Activated naive CD8-positive, alpha-beta T cell treated with anti-CD3 and anti-CD28 coated beads, Interleukin-2, amount 50 U/mL, for 24 hours (primary cell): ENCODE results near the gene GGNBP2.
"Not testable (repeated sequence)": the region's sequence is repeated elsewhere in the genome, so short reads cannot be mapped to it uniquely, and the experiment has no call there.

Experiments used
- ATAC-seq: fragments of 150-1000 bp; cut with Tn5 transposase; one replicate; pipeline ENCODE4 v1.10.0; 2021
- DNase-seq: peaks from one replicate; pipeline ENCODE4 v3.0.0; 2021
- H3K27ac Mint-ChIP-seq: one replicate; pipeline ENCODE4 v1.8.0; 2021; ENCODE audit warnings: mild to moderate bottlenecking, mixed read lengths
- H3K27me3 Mint-ChIP-seq: one replicate; pipeline ENCODE4 v1.8.0; 2021; ENCODE audit warnings: mixed read lengths
- H3K36me3 Mint-ChIP-seq: one replicate; pipeline ENCODE4 v1.8.0; 2021; ENCODE audit warnings: low read depth, mixed read lengths
- H3K4me1 Mint-ChIP-seq: one replicate; pipeline ENCODE4 v1.8.0; 2021; ENCODE audit warnings: mixed read lengths
- H3K4me3 Mint-ChIP-seq: one replicate; pipeline ENCODE4 v1.8.0; 2021; ENCODE audit warnings: mild to moderate bottlenecking, moderate library complexity, mixed read lengths
- H3K9me3 Mint-ChIP-seq: one replicate; pipeline ENCODE4 v1.8.0; 2021; ENCODE audit warnings: mixed read lengths

The GGNBP2 gene

GRCh38 chr17:36507266-36507665 is 37.5 kb upstream of the GGNBP2 start:
- no peaks in the 10 kb centered on the region for H3K4me1 Mint-ChIP-seq
- no peak overlapping the region for H3K27ac Mint-ChIP-seq
- no peak for ATAC-seq
- H3K27me3 Mint-ChIP-seq, result no peaks in the 10 kb centered on the region
- DNase-seq, result no peak
- H3K9me3 Mint-ChIP-seq, result no peaks in the 10 kb centered on the region
- H3K4me3 Mint-ChIP-seq, result no peak overlapping the region
- peaks cover 52% of the 10 kb centered on the region for H3K36me3 Mint-ChIP-seq

GRCh38 chr17:36508439-36508838 is 36.3 kb upstream of the GGNBP2 start:
- peaks cover 43% of the 10 kb centered on the region for H3K36me3 Mint-ChIP-seq
- not testable (repeated sequence) for H3K9me3 Mint-ChIP-seq, DNase-seq, ATAC-seq, H3K27me3 Mint-ChIP-seq, H3K27ac Mint-ChIP-seq, H3K4me3 Mint-ChIP-seq, H3K4me1 Mint-ChIP-seq

- peaks cover 42% of the 10 kb centered on the region for H3K36me3 Mint-ChIP-seq
- ATAC-seq (no peak), DNase-seq (no peak)
- H3K9me3 Mint-ChIP-seq, result no peaks in the 10 kb centered on the region
- H3K4me1 Mint-ChIP-seq, result no peaks in the 10 kb centered on the region
- H3K27ac Mint-ChIP-seq, result peak overlapping the region; percentile 56
- no peak overlapping the region for H3K4me3 Mint-ChIP-seq
- H3K27me3 Mint-ChIP-seq, result no peaks in the 10 kb centered on the region
Measured at GRCh38 chr17:36509272-36509985, 35.3 kb upstream of the GGNBP2 start.

- Mint-ChIP-seq H3K4me1 (no peaks in the 10 kb centered on the region), H3K4me3 (no peak overlapping the region), H3K27ac (no peak overlapping the region), H3K9me3 (no peaks in the 10 kb centered on the region), H3K27me3 (no peaks in the 10 kb centered on the region), H3K36me3 (peaks cover 45% of the 10 kb centered on the region)
- ATAC-seq, result no peak
- no peak for DNase-seq
Measured at GRCh38 chr17:36510636-36511035, 34.1 kb upstream of the GGNBP2 start.

GRCh38 chr17:36511216-36511615 is 33.5 kb upstream of the GGNBP2 start:
- Mint-ChIP-seq H3K27ac (no peak overlapping the region), H3K4me1 (no peaks in the 10 kb centered on the region), H3K4me3 (no peak overlapping the region), H3K27me3 (no peaks in the 10 kb centered on the region), H3K9me3 (no peaks in the 10 kb centered on the region), H3K36me3 (peaks cover 42% of the 10 kb centered on the region)
- ATAC-seq (no peak), DNase-seq (no peak)

GRCh38 chr17:36512641-36513040 is 32.1 kb upstream of the GGNBP2 start:
- H3K4me3 Mint-ChIP-seq, result no peak overlapping the region
- DNase-seq (no peak), ATAC-seq (no peak)
- H3K36me3 Mint-ChIP-seq, result peaks cover 50% of the 10 kb centered on the region
- no peaks in the 10 kb centered on the region for H3K9me3 Mint-ChIP-seq
- no peak overlapping the region for H3K27ac Mint-ChIP-seq
- H3K4me1 Mint-ChIP-seq, result no peaks in the 10 kb centered on the region
- no peaks in the 10 kb centered on the region for H3K27me3 Mint-ChIP-seq

GRCh38 chr17:36514856-36515255 is 29.9 kb upstream of the GGNBP2 start:
- Mint-ChIP-seq H3K36me3 (peaks cover 56% of the 10 kb centered on the region), H3K27ac (no peak overlapping the region), H3K27me3 (no peaks in the 10 kb centered on the region), H3K4me1 (peaks cover 2% of the 10 kb centered on the region), H3K4me3 (no peak overlapping the region), H3K9me3 (no peaks in the 10 kb centered on the region)
- ATAC-seq (no peak), DNase-seq (no peak)

- no peak for ATAC-seq
- H3K36me3 Mint-ChIP-seq, result peaks cover 60% of the 10 kb centered on the region
- H3K27ac Mint-ChIP-seq, result no peak overlapping the region
- H3K9me3 Mint-ChIP-seq, result no peaks in the 10 kb centered on the region
- peaks cover 2% of the 10 kb centered on the region for H3K4me1 Mint-ChIP-seq
- H3K4me3 Mint-ChIP-seq, result no peak overlapping the region
- DNase-seq, result no peak
- H3K27me3 Mint-ChIP-seq, result no peaks in the 10 kb centered on the region
Measured at GRCh38 chr17:36515837-36516236, 28.9 kb upstream of the GGNBP2 start.

- H3K36me3 Mint-ChIP-seq, result peaks cover 69% of the 10 kb centered on the region
- ATAC-seq, result no peak
Measured at GRCh38 chr17:36523113-36523512, 21.6 kb upstream of the GGNBP2 start.

GRCh38 chr17:36524428-36524876 is 20.3 kb upstream of the GGNBP2 start:
- Mint-ChIP-seq H3K4me1 (peaks cover 28% of the 10 kb centered on the region), H3K27me3 (no peaks in the 10 kb centered on the region), H3K4me3 (no peak overlapping the region), H3K27ac (peak overlapping the region; percentile 92), H3K36me3 (peaks cover 64% of the 10 kb centered on the region), H3K9me3 (no peaks in the 10 kb centered on the region)
- DNase-seq (no peak), ATAC-seq (peak; percentile 92)

More at GRCh38 chr17:36523113-36523512, 21.6 kb upstream of the GGNBP2 start:
- Mint-ChIP-seq H3K4me3 (no peak overlapping the region), H3K27ac (no peak overlapping the region), H3K4me1 (peaks cover 27% of the 10 kb centered on the region), H3K27me3 (no peaks in the 10 kb centered on the region), H3K9me3 (no peaks in the 10 kb centered on the region)
- DNase-seq, result no peak

- peak overlapping the region; percentile 92 for H3K27ac Mint-ChIP-seq
- H3K27me3 Mint-ChIP-seq, result no peaks in the 10 kb centered on the region
- H3K4me1 Mint-ChIP-seq, result peaks cover 28% of the 10 kb centered on the region
- peaks cover 62% of the 10 kb centered on the region for H3K36me3 Mint-ChIP-seq
- H3K9me3 Mint-ChIP-seq, result no peaks in the 10 kb centered on the region
- no peak for DNase-seq
- no peak for ATAC-seq
- peak overlapping the region; percentile 47 for H3K4me3 Mint-ChIP-seq
Measured at GRCh38 chr17:36525113-36525512, 19.6 kb upstream of the GGNBP2 start.

GRCh38 chr17:36525888-36526287 is 18.8 kb upstream of the GGNBP2 start:
- no peaks in the 10 kb centered on the region for H3K9me3 Mint-ChIP-seq
- ATAC-seq (no peak), DNase-seq (no peak)
- H3K27ac Mint-ChIP-seq, result peak overlapping the region; percentile 92
- H3K36me3 Mint-ChIP-seq, result peaks cover 55% of the 10 kb centered on the region
- no peak overlapping the region for H3K4me3 Mint-ChIP-seq
- H3K27me3 Mint-ChIP-seq, result no peaks in the 10 kb centered on the region
- peaks cover 28% of the 10 kb centered on the region for H3K4me1 Mint-ChIP-seq

- Mint-ChIP-seq H3K36me3 (peaks cover 61% of the 10 kb centered on the region), H3K4me1 (peaks cover 40% of the 10 kb centered on the region), H3K27me3 (no peaks in the 10 kb centered on the region), H3K9me3 (no peaks in the 10 kb centered on the region), H3K4me3 (no peak overlapping the region), H3K27ac (no peak overlapping the region)
- ATAC-seq (no peak), DNase-seq (no peak)
Measured at GRCh38 chr17:36527621-36528250, 17.0 kb upstream of the GGNBP2 start.

- H3K4me1 Mint-ChIP-seq, result peaks cover 49% of the 10 kb centered on the region
- no peak overlapping the region for H3K4me3 Mint-ChIP-seq
- peaks cover 67% of the 10 kb centered on the region for H3K36me3 Mint-ChIP-seq
- H3K9me3 Mint-ChIP-seq, result no peaks in the 10 kb centered on the region
- no peak for DNase-seq
- no peak for ATAC-seq
- H3K27me3 Mint-ChIP-seq, result no peaks in the 10 kb centered on the region
- no peak overlapping the region for H3K27ac Mint-ChIP-seq
Measured at GRCh38 chr17:36529121-36529520, 15.6 kb upstream of the GGNBP2 start.

GRCh38 chr17:36532435-36532975 is 12.2 kb upstream of the GGNBP2 start:
- DNase-seq (no peak), ATAC-seq (no peak)
- Mint-ChIP-seq H3K27ac (peak overlapping the region; percentile 39), H3K9me3 (no peaks in the 10 kb centered on the region), H3K4me3 (peak overlapping the region; percentile 91), H3K4me1 (peaks cover 40% of the 10 kb centered on the region), H3K27me3 (no peaks in the 10 kb centered on the region), H3K36me3 (peaks cover 56% of the 10 kb centered on the region)
